ENCODE results near the gene GPC6.
"Not testable (repeated sequence)": the region's sequence is repeated elsewhere in the genome, so short reads cannot be mapped to it uniquely, and the experiment has no call there.

DNA sequence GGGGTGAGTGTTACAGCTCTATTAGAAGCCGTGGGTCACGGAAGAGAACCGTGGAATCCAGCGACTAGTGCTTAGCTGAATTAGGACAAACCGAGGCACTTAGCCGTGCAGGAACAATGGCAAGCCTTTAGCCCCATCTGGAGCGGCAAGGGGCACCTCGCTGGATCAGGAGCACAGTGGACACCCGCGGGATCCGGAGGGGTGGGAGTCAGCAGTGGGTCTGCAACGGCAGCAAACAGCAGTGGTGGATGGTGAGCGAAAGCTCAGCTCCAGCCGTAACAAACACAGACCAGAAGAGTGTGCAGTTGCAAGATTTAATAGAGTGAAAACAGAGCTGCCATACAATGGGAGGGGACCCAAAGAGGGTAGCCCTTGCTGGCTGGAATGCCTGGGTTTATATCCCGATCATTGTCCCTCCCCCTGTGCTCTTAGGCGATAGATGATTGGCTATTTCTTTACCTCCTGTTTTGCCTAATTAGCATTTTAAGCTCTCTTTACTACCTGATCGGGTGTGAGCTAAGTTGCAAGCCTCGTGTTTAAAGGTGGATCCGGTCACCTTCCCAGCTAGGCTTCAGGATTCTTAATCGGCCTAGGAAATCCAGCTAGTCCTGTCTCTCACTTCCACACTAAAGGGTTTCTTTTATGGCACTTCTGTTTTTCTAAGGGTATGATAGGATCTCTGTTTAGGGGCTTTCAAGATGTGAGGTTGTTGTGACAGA is 1076.4 kb downstream of the GPC6 start:
- not testable (repeated sequence) for TF ChIP-seq POLR2A (IDR thresholded peaks at IDR 0.05)
- TF ChIP-seq, protein P1, sequence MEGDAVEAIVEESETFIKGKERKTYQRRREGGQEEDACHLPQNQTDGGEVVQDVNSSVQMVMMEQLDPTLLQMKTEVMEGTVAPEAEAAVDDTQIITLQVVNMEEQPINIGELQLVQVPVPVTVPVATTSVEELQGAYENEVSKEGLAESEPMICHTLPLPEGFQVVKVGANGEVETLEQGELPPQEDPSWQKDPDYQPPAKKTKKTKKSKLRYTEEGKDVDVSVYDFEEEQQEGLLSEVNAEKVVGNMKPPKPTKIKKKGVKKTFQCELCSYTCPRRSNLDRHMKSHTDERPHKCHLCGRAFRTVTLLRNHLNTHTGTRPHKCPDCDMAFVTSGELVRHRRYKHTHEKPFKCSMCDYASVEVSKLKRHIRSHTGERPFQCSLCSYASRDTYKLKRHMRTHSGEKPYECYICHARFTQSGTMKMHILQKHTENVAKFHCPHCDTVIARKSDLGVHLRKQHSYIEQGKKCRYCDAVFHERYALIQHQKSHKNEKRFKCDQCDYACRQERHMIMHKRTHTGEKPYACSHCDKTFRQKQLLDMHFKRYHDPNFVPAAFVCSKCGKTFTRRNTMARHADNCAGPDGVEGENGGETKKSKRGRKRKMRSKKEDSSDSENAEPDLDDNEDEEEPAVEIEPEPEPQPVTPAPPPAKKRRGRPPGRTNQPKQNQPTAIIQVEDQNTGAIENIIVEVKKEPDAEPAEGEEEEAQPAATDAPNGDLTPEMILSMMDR (IDR thresholded peaks at IDR 0.05), result not testable (repeated sequence)
